ENCODE data around the gene CDH23.

DNA sequence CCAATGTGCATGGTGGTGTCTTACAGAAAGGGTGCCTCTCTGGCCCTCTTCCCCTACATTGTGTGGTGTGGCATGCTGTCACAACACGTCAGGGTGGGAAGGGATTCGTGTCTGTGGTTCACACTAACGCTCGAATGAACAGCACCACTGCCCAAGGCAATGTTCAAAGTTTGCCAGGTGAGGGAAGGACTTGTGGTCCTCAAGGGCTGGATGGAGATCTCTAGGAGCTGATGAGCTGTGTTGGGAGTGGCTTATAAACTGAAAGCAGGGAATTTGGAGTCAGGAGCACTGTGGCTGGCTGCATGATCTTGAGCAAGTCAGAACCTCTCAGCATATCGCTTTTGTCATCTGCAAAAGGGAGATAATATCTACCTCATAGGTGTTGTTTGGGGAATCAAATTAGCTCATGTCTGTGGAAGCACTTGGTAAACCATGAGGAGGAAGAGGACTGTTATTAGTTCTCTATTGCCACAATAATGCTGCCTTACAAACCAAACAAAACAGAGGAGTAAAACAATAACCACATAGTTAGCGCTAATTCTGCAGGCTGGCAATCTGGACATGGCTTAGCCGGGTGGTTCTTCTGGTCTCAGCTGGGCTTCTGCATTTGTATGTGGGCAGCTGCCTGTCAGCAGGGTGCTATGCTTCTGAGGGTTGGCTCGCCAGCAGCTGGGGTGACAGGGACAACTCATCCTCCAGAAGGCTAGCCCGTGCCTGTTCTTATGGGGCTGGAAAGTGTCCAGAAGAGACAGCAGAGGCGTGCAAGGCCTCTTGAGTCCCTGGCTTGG, 345.8 kb downstream of the CDH23 start:
- TF ChIP-seq, protein P1, sequence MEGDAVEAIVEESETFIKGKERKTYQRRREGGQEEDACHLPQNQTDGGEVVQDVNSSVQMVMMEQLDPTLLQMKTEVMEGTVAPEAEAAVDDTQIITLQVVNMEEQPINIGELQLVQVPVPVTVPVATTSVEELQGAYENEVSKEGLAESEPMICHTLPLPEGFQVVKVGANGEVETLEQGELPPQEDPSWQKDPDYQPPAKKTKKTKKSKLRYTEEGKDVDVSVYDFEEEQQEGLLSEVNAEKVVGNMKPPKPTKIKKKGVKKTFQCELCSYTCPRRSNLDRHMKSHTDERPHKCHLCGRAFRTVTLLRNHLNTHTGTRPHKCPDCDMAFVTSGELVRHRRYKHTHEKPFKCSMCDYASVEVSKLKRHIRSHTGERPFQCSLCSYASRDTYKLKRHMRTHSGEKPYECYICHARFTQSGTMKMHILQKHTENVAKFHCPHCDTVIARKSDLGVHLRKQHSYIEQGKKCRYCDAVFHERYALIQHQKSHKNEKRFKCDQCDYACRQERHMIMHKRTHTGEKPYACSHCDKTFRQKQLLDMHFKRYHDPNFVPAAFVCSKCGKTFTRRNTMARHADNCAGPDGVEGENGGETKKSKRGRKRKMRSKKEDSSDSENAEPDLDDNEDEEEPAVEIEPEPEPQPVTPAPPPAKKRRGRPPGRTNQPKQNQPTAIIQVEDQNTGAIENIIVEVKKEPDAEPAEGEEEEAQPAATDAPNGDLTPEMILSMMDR (IDR thresholded peaks at IDR 0.05): no peak
- TF ChIP-seq EP300 (IDR thresholded peaks at IDR 0.05): no peak
- TF ChIP-seq POLR2A (IDR thresholded peaks at IDR 0.05): no peak
